Mesenchymal stem cell (in vitro differentiated cells and primary cell): ENCODE data around the gene RADIL.

Source experiments
- DNase-seq: peaks from one replicate; pipeline ENCODE4 v3.0.0-alpha.2; 2013
- H2AFZ ChIP-seq: one replicate; pipeline ENCODE4 v1.6.1; 2013; ENCODE audit warnings: low read depth, mild to moderate bottlenecking, control low read depth, inconsistent platforms, low read length, moderate library complexity
- H2AK5ac ChIP-seq: 2 replicates; pipeline ENCODE4 v1.6.1; 2013; ENCODE audit warnings: low read length, moderate library complexity, mild to moderate bottlenecking, inconsistent platforms; ENCODE audit not compliant: severe bottlenecking
- H2BK120ac ChIP-seq: one replicate; pipeline ENCODE4 v1.6.1; 2013; ENCODE audit warnings: low read depth, mild to moderate bottlenecking, inconsistent platforms, low read length, moderate library complexity
- H2BK12ac ChIP-seq, 2 experiments: one replicate each; pipeline ENCODE4 v1.6.1; 2013; ENCODE audit warnings: inconsistent platforms in 2 of 2, low read length in 2 of 2, mild to moderate bottlenecking in 2 of 2, moderate library complexity in 2 of 2, control low read depth in 1 of 2
- H2BK15ac ChIP-seq: one replicate; pipeline ENCODE4 v1.6.1; 2013; ENCODE audit warnings: mild to moderate bottlenecking, low read depth, inconsistent platforms; ENCODE audit not compliant: poor library complexity, severe bottlenecking
- H2BK5ac ChIP-seq: 2 replicates; pipeline ENCODE4 v1.6.1; 2013; ENCODE audit warnings: low read depth, mild to moderate bottlenecking, low read length, control low read depth, inconsistent platforms; ENCODE audit not compliant: poor library complexity, severe bottlenecking
- H3K14ac ChIP-seq, 2 experiments: one replicate each; pipeline ENCODE4 v1.6.1; 2013; ENCODE audit warnings: inconsistent platforms in 2 of 2, low read length in 2 of 2, control low read depth in 1 of 2, mild to moderate bottlenecking in 1 of 2, moderate library complexity in 1 of 2
- H3K18ac ChIP-seq, 2 experiments: one replicate each; pipeline ENCODE4 v1.6.1; 2013; ENCODE audit warnings: inconsistent platforms in 2 of 2, low read length in 2 of 2, control low read depth in 1 of 2, low read depth in 1 of 2, mild to moderate bottlenecking in 1 of 2
- H3K23ac ChIP-seq, 2 experiments: one replicate each; pipeline ENCODE4 v1.6.1; 2013; ENCODE audit warnings: inconsistent platforms in 2 of 2, low read length in 2 of 2, mild to moderate bottlenecking in 2 of 2, moderate library complexity in 2 of 2, control low read depth in 1 of 2
- H3K27ac ChIP-seq: 2 replicates; pipeline ENCODE4 v1.5.1; 2013; ENCODE audit warnings: mild to moderate bottlenecking, moderate library complexity, low read length, control low read depth, inconsistent platforms; ENCODE audit not compliant: poor library complexity, severe bottlenecking
- H3K27me3 ChIP-seq, 2 experiments: 2 replicates each; pipeline versions ENCODE4 v1.6.1 to v1.7.0; 2013; ENCODE audit warnings: low read length in 2 of 2, mild to moderate bottlenecking in 2 of 2, moderate library complexity in 2 of 2, control low read depth in 1 of 2, inconsistent platforms in 1 of 2; ENCODE audit not compliant: control insufficient read depth in 1 of 2, insufficient read depth in 1 of 2
- H3K36me3 ChIP-seq, 2 experiments: 2 replicates each; pipeline versions ENCODE4 v1.6.1 to v1.7.0; 2013; ENCODE audit warnings: low read length in 2 of 2, control low read depth in 1 of 2, inconsistent platforms in 1 of 2, low read depth in 1 of 2, mild to moderate bottlenecking in 1 of 2; ENCODE audit not compliant: insufficient read depth in 2 of 2, control insufficient read depth in 1 of 2
- H3K4ac ChIP-seq, 2 experiments: one replicate each; pipeline ENCODE4 v1.6.1; 2013; ENCODE audit warnings: inconsistent platforms in 2 of 2, low read length in 2 of 2, mild to moderate bottlenecking in 2 of 2, moderate library complexity in 2 of 2, control low read depth in 1 of 2, low read depth in 1 of 2
- H3K4me1 ChIP-seq: 2 replicates; pipeline ENCODE4 v1.6.1; 2013; ENCODE audit warnings: low read depth, low read length, control low read depth; ENCODE audit not compliant: control insufficient read depth, insufficient read depth
- H3K4me2 ChIP-seq: 2 replicates; pipeline ENCODE4 v1.6.1; 2013; ENCODE audit warnings: low read length, mild to moderate bottlenecking, inconsistent platforms; ENCODE audit not compliant: poor library complexity, severe bottlenecking
- H3K4me3 ChIP-seq, 2 experiments: 2 replicates each; pipeline versions ENCODE4 v1.5.1 to v1.7.0; 2013; ENCODE audit warnings: low read length in 2 of 2, mild to moderate bottlenecking in 2 of 2, control low read depth in 1 of 2, low read depth in 1 of 2; ENCODE audit not compliant: insufficient read depth in 1 of 2
- H3K79me1 ChIP-seq: replicated peaks from 2 replicates; pipeline ENCODE4 v1.6.1; 2013; ENCODE audit warnings: mild to moderate bottlenecking, control low read depth, low read length, inconsistent platforms; ENCODE audit not compliant: poor library complexity, severe bottlenecking
- H3K9ac ChIP-seq: 2 replicates; pipeline ENCODE4 v1.7.0; 2013; ENCODE audit warnings: mild to moderate bottlenecking, low read length, moderate library complexity
- H3K9me3 ChIP-seq: 2 replicates; pipeline ENCODE4 v1.7.0; 2013; ENCODE audit warnings: mild to moderate bottlenecking, low read length; ENCODE audit not compliant: control insufficient read depth
- H4K8ac ChIP-seq: one replicate; pipeline ENCODE4 v1.6.1; 2013; ENCODE audit warnings: inconsistent platforms, mild to moderate bottlenecking, low read length, moderate library complexity
- H4K91ac ChIP-seq: one replicate; pipeline ENCODE4 v1.6.1; 2013; ENCODE audit warnings: mild to moderate bottlenecking, low read length, inconsistent platforms
- WGBS: methylation state at CpG from one replicate; pipeline ENCODE4 v1.1.7; 2013; ENCODE audit warnings: mixed read lengths; 5-methylcytosine and 5-hydroxymethylcytosine counted together

The RADIL gene

DNA sequence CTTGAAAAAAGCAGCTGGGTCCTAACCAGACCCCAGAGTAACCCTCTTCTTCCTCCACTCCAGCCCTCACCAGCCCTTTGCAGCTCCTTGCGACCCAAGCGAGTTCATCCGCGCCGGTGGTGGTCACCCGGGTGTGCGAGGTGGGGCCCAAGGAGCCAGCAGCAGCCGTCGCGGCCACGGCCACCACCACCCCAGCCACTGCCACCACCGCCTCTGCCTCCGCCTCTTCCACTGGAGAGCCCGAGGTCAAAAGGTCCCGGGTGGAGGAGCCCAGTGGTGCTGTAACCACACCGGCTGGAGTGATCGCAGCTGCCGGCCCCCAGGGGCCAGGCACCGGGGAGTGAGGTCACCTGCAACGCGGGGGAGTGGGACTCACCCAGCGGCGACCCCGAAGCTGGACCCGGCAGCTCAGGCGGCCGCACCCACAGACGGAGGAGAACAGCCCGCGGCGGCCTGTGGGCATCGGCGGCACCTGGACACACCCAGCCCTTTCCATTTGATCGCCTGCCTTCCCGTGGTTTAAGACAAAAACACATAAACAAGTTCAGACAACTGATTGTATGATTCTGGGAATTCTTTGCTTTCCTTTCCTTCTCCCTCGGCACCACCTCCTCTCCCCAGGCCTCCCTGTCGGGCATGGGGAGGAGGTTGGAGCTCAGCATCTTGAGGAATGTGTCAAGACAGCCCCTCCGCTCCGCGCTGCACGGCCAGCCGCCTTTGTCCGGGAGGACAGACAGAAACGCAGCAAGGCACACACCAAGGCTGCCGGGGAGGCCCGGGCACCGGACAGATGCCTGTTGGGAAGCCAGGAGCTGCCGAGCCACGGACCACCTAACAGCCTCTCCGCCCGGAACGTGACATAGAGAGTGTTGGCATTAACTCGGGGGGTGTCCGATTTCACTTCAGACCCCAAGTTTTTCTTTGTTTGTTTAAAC is 121.1 kb downstream of the RADIL start:
- Histone ChIP-seq H2BK15ac (no peak overlapping the region), H3K4me2 (no peak overlapping the region)

DNA sequence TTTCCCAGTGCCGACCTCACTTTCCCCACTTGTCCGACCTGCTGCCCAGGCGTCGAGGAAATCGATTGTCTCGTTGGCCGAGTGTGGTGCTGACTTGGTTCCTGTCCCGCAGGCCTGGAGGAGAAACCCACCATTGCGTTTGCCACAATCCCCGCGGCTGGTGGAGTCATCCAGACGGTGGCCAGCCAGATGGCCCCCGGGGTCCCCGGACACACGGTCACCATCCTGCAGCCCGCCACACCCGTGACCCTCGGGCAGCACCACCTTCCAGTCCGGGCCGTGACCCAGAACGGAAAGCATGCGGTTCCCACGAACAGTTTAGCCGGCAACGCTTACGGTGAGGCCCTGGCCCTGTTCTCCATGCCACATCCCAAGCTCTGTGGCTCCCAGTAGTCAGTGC is 122.6 kb downstream of the RADIL start:
- no peak overlapping the region for H3K4ac ChIP-seq
- no peak overlapping the region for H3K4me2 ChIP-seq
- no peak overlapping the region for H3K23ac ChIP-seq
- H3K27ac ChIP-seq = no peak overlapping the region
- no peak overlapping the region for H3K18ac ChIP-seq
- no peak overlapping the region for H4K8ac ChIP-seq
- no peak overlapping the region for H2BK5ac ChIP-seq
- H2AK5ac ChIP-seq = no peak overlapping the region
- WGBS = 98% methylated on average over 26 of the region's 26 CpGs
- peaks cover 94 to 95% of the 10 kb centered on the region in 2 experiments for H3K36me3 ChIP-seq
- no peak overlapping the region for H2BK12ac ChIP-seq
- no peaks in the 10 kb centered on the region for H3K4me1 ChIP-seq
- H3K79me1 ChIP-seq = peaks cover 76% of the 10 kb centered on the region
- H2BK120ac ChIP-seq = no peak overlapping the region
- no peak overlapping the region for H3K4me3 ChIP-seq
- no peaks in the 10 kb centered on the region for H3K9me3 ChIP-seq
- H3K27me3 ChIP-seq = no peaks in the 10 kb centered on the region
- H4K91ac ChIP-seq = no peak overlapping the region
- no peak overlapping the region for H3K9ac ChIP-seq
- DNase-seq = no peak
- no peak overlapping the region for H3K14ac ChIP-seq
- no peak overlapping the region for H2AFZ ChIP-seq
- no peak overlapping the region for H2BK15ac ChIP-seq

More for the DNA sequence above, 121.1 kb downstream of the RADIL start:
- Histone ChIP-seq H2AK5ac (no peak overlapping the region), H3K36me3 (peaks cover 94 to 95% of the 10 kb centered on the region in 2 experiments), H3K18ac (no peak overlapping the region), H3K27ac (no peak overlapping the region), H2BK120ac (no peak overlapping the region), H3K79me1 (peaks cover 83% of the 10 kb centered on the region), H3K14ac (no peak overlapping the region), H2AFZ (no peak overlapping the region), H4K91ac (no peak overlapping the region), H3K9ac (no peak overlapping the region), H4K8ac (no peak overlapping the region), H3K4ac (no peak overlapping the region), H3K9me3 (no peaks in the 10 kb centered on the region), H2BK12ac (no peak overlapping the region), H3K23ac (no peak overlapping the region), H3K4me1 (no peaks in the 10 kb centered on the region), H3K4me3 (no peak overlapping the region), H3K27me3 (no peaks in the 10 kb centered on the region), H2BK5ac (no peak overlapping the region)
- DNase-seq = no peak
- 96% methylated on average over 50 of the region's 54 CpGs for WGBS

DNA sequence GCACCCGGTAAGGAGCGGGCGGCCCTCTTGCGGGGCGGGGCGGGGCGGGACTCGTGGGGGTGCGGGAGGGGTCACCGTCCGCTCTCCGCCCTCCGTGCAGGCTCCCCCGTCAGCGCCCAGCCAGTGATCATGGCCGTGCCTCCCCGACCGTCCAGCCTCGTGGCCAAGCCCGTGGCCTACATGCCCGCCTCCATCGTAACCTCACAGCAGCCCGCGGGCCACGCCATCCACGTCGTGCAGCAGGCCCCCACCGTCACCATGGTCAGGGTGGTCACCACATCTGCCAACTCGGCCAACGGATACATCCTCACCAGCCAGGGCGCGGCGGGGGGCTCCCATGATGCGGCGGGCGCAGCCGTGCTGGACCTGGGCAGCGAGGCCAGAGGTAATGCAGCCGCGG is 124.3 kb downstream of the RADIL start:
- 98% methylated on average over 40 of the region's 40 CpGs for WGBS
- no peak overlapping the region for H3K4ac ChIP-seq
- H3K4me3 ChIP-seq = no peak overlapping the region
- no peak for DNase-seq
- no peak overlapping the region for H3K14ac ChIP-seq
- H3K27me3 ChIP-seq = no peaks in the 10 kb centered on the region
- H3K4me2 ChIP-seq = no peak overlapping the region
- H3K23ac ChIP-seq = no peak overlapping the region
- H4K91ac ChIP-seq = peak overlapping the region; percentile 54
- H4K8ac ChIP-seq = peak overlapping the region; percentile 14
- peaks cover 92 to 95% of the 10 kb centered on the region in 2 experiments for H3K36me3 ChIP-seq
- no peak overlapping the region for H2BK12ac ChIP-seq
- H3K9ac ChIP-seq = no peak overlapping the region
- H3K18ac ChIP-seq = peak overlapping the region in 1 of 2 experiments; percentile 7
- no peak overlapping the region for H2BK120ac ChIP-seq
- H2BK15ac ChIP-seq = no peak overlapping the region
- H2BK5ac ChIP-seq = no peak overlapping the region
- H3K27ac ChIP-seq = no peak overlapping the region
- no peaks in the 10 kb centered on the region for H3K9me3 ChIP-seq
- H2AFZ ChIP-seq = no peak overlapping the region
- H3K79me1 ChIP-seq = peaks cover 71% of the 10 kb centered on the region
- H2AK5ac ChIP-seq = no peak overlapping the region
- H3K4me1 ChIP-seq = peaks cover under 1% of the 10 kb centered on the region

DNA sequence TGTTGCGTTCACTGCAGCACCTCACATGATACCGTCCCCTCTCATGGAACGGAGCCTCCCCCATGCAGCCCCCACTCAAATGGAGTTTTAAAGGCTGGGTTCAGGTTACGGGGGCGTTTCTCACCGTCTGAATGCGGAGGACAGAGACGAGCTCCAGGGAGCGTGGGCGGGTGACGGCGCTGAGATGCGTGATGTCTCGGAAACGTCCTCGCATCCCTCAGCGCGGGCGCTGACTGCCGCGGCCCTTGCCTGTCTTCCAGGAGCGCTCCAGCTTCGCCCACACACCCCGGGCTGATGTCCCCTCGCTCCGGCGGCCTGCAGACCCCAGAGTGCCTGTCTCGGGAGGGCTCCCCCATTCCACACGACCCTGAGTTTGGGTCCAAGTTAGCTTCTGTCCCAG is 124.7 kb downstream of the RADIL start:
- H3K9ac ChIP-seq = no peak overlapping the region
- no peak overlapping the region for H3K4me2 ChIP-seq
- H3K18ac ChIP-seq = no peak overlapping the region
- DNase-seq = no peak
- no peak overlapping the region for H3K23ac ChIP-seq
- no peaks in the 10 kb centered on the region for H3K27me3 ChIP-seq
- H4K91ac ChIP-seq = no peak overlapping the region
- H3K27ac ChIP-seq = no peak overlapping the region
- no peak overlapping the region for H2BK120ac ChIP-seq
- no peak overlapping the region for H3K4me3 ChIP-seq
- no peak overlapping the region for H2BK15ac ChIP-seq
- H2BK12ac ChIP-seq = no peak overlapping the region
- H3K4ac ChIP-seq = no peak overlapping the region
- H2AK5ac ChIP-seq = no peak overlapping the region
- no peaks in the 10 kb centered on the region for H3K9me3 ChIP-seq
- no peak overlapping the region for H4K8ac ChIP-seq
- peaks cover 69% of the 10 kb centered on the region for H3K79me1 ChIP-seq
- H3K4me1 ChIP-seq = peaks cover 4% of the 10 kb centered on the region
- H3K36me3 ChIP-seq = peaks cover 92 to 93% of the 10 kb centered on the region in 2 experiments
- no peak overlapping the region for H2AFZ ChIP-seq
- 96% methylated on average over 29 of the region's 29 CpGs for WGBS
- H3K14ac ChIP-seq = no peak overlapping the region
- H2BK5ac ChIP-seq = no peak overlapping the region
